HL-60/S4 (cell line): Measurements from ENCODE around the gene FRMPD3.

Experiments
- in situ Hi-C: fragments of 300-500 bp; cut with MboI; formaldehyde crosslinking; loops from 2 replicates; pipeline ENCODE4 v1.14.3; 2022; ENCODE audit warnings: low sequenced_read_pairs

Gene FRMPD3

DNA sequence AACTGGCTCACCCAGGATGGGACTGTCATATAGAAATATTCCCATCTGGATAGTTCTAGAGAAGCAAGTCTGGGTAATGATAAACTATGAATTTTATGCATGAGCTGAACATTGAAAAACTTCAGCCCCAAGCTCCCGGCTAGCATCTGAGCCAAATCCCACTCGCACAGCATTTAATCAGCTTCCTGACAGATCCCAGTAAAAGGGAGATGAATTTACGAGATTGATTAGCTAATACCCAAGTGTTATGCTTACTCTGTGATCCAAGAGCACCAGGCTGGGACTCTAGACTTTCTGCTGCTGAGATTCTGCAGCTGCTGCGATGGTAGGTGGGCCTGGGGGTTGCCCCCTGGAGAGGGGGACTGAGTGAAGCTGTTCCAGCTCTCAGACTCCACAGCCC is 28.0 kb downstream of the FRMPD3 start:
- in situ Hi-C loops = no loop called here

DNA sequence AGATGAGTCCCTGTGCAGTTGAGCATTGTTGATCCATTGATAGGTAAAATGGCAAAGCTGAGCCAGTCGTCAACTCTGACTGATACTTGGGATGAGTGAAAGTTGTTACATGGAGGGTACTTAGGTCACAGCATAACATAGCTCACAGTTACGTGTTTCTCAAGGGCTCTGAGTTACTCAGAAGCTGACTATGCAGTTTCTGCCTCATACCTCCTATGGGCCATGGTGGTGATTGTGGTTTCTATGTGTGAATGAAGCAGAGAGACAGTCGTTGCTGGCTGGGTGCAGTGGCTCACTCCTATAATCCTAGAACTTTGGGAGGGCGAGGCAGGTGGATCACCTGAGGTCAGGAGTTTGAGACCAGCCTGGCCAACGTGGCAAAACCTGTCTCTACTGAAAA is 30.8 kb downstream of the FRMPD3 start:
- in situ Hi-C loops = no loop called here

DNA sequence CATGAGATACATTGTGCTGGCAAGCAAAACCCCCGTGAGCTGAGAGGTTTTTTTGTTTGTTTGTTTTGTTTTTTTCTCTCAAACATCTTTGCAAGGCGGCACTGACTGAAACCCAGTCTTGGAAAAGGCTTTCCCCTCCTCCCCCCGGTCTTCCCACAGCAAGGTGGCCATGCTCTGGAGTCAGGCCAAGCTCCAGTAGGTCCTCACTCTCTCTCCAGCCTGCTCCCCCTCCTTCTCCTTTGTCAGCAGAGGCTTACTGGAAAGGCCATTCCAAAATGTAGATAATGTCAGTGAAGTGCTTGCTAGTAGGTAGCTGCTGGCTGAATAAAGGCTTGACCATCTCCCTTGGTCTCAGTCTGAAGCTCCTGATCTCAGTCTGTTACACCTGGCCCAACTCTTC is 32.6 kb downstream of the FRMPD3 start:
- in situ Hi-C loops = no loop called here

DNA sequence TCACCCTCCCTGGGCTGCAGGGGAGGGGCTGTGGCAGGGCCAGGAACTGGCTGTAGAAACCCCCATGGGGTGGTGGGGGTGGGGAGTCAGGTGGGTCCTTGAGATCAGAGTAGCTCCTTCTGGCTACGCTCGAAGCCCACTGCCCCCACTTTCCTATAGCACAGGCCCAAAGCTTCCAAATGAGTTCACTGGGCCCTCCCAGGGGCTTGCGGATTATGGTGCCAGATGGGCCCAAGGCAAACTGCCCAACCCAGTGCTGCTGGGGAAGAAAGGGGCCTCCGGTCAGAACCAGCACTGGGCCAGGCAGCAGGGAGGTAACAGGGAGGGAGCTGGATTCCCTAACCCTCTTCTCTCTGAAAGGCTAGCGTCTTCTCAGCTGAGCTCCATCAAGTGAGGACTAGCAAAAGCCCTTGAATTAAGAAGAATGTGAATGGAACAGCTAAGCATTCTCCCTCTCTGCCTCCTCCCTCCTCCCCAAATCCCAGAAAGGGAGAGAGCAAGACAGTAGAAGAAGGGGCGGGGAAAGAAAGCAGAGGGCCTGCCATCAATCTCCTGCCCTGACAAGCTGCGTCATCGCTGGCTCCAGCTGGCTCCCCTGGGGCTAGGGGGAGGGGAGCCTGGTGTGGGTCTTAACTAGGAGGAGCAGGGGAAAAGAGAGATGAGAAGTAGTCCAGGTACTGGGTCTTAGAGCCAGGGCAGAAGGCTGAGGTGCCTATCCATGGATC is 34.7 kb downstream of the FRMPD3 start:
- in situ Hi-C loops = no loop called here

DNA sequence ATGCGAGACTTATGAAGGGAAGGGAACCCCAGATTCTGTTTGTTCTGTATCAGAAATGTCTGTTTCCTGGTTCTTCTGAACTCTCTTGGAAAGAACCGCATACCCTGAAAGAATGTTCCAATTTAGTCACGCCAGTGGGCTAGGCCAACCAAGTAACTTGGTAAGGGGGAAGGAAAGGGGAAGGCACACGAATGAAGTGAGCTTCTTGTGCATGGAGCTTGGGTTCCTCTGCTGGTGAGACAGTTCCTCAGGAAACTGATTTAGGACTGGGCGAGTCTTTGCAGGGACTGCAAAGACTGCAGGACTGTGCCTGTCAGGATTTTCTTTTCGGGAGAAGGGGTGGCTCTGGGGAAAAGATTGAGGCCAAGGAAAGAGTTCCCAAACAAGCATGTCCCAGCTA is 35.6 kb downstream of the FRMPD3 start:
- in situ Hi-C loops = no loop called here

DNA sequence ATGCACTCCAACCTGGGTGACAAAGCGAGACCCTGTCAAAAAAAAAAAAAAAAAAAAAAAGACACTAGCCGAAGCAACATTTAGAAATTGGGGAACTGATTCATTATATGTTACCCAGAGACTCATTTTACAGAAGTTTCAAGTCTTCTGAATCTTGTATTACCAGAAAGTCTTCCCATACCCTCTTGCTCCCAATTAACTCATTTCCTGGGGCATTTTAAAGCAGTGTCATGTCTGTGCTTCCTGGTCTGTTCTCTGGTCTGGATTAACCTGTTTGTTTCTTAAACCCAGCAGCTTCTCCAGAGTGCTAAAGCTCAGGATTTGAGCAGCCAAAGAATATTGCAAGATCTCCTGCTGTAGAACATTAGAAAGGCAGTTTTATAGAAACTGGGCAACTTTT is 43.7 kb downstream of the FRMPD3 start:
- in situ Hi-C loops = no loop called here

DNA sequence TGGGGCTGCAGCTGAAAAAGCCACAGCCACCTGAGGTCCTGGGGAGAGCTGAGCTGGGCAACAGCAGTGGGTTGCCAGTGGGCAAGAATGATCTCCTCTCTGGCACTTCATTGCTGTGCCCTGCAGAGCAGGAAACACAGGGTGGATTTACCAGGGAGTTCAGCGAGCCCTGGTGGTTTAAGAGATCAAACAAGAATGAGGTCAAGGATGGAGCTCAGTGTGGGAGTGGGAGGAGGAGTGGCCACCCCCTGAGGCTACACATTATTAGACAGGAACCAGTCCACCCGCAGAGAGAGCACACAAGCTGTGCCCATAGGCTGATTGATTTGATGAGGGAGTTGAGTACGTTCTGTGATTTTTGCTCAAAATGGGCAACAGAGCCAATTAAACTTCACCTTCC is 47.3 kb downstream of the FRMPD3 start:
- in situ Hi-C loops = no loop called here
